C4-2B (cell line): ENCODE data around the gene COL19A1.

Experiments used
- CTCF ChIP-seq: fragments of 450-650 bp; conservative IDR thresholded peaks from 2 replicates; pipeline ENCODE4 v1.5.1; 2017; ENCODE audit warnings: mild to moderate bottlenecking
- ZFX ChIP-seq: fragments of 450-650 bp; IDR thresholded peaks from 2 replicates; pipeline ENCODE4 v1.6.1; 2017

GRCh38 chr6:69945192-69945591, 78.8 kb downstream of the COL19A1 start:
- no peak for TF ChIP-seq CTCF
- no peak for TF ChIP-seq ZFX
